Left renal pelvis (tissue), 4 donors: ENCODE measurements around the gene INSR. TPM values are rescaled to one million over a fixed set of nuclear protein-coding genes. Genes with fewer than 3 reads are reported as not detected.
"Not testable (repeated sequence)": the region's sequence is repeated elsewhere in the genome, so short reads cannot be mapped to it uniquely, and the experiment has no call there.

ENCODE experiments used
- DNase-seq, 4 donors: peaks; one replicate each; pipeline ENCODE4 v3.0.0-alpha.2; 2013; ENCODE audit warnings: low read depth in 4 of 4, low spot score in 3 of 4
- polyA plus RNA-seq, 4 donors: library from polyadenylated mRNA; unstranded; fragments of 120-200 nt; gene quantifications; one replicate each; pipeline ENCODE4 v1.2.1, GENCODE V29; 2013; ENCODE audit not compliant: insufficient read length in 4 of 4

INSR gene
- polyA plus RNA-seq, 4 donors: 22.7 to 31.1 (median 25.8) TPM

DNA sequence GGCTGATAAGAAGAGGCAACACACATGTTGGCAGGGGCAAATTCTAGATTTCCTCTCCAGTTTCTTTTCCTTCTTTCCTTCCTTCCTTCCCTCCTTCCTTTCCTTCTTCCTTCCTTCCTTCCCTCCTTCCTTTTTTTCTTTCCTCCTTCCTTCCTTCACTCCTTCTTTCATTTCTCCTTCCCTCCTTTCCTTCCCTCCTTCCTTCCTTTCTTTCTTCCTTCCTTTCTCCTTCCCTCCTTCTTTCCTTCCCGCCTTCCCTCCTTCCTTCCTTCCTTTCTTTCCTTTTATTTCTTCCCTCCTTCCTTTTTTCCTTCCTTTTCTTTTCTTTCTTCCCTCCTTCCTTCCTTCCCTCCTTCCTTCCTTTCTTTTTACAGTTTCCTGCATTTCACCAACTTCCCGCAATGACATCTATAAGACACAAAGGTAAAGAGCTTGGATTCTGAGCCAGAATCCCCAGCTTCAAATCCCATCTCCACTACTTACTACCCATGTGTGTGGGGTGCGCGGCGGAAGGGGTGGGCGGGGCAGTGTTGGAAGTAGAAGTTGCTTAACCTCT lies 35.3 kb downstream of the INSR start:
- DNase-seq: no peak

DNA sequence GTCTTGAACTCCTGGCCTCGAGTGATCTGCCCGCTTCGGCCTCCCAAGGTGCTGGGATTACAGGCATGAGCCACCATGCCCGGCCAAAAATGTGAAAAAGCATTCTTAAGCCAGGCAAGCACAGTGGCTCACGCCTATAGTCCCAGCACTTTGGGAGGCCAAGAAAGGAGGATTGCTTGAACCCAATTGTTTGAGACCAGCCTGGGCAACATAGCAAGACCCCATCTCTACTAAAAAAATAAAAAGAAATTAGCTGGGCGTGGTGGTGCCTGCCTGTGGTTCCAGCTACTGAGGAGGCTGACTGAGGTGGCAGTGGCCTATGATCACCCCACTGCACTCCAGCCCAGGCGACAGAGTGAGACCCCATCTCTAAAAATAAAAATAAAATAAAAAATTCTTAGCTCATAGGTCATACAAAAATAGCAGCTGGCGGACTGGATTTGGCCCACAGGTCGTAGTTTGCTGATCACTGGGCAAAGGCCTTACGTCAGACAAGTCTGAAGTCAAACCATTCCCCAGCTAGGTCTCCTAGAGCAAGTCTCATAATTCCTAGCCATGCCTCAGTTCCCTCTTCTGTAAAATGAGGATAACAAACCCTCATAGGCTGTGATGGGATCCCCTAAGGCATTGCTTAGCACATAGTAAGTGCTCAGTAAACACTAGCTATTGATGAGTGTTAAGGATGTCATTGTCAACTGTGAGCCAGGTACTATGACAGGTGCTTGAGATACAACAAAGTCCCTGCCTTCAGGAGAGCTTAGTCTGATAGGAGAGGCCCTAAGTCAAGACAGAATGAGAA lies 36.0 kb downstream of the INSR start:
- no peak for DNase-seq

DNA sequence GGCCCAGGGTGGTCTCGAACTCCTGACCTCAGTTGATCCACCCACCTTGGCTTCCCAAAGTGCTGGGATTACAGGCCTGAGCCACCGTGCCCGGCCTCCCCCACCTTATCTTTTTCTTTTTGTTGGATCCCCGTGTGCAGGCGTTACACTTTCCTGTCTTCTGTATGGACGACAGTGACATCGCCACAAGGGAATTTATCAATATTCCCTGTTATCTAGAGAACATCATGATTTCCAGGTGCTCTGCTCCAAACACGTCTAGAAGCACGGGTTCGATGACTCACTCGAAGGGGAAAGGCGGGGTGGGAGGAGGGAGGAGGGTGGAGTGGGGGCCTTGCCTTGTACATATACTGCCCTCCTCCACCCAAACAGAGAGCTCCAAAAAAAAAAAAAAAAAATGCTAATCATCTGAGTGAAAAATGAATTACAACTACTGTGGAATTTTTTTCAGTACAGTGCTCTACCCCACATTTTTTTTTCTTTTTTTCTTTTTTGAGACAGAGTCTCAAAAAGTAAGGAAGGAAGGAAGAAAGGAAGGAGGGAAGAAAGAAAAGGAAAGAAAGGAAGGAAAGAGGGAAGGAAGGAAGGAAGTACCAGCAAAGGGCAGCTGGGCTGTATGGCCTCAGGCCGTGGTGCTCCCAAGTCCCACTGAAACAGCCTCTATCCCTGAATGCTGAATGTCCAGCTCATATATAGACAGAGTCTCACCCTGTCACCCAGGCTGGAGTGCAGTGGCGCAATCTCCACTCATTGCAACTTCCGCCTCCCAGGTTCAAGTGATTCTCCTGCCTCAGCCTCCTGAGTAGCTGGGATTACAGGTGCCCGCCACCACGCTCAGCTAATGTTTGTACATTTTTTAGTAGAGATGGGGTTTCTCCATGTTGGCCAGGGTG lies 36.8 kb downstream of the INSR start:
- DNase-seq: no peak

DNA sequence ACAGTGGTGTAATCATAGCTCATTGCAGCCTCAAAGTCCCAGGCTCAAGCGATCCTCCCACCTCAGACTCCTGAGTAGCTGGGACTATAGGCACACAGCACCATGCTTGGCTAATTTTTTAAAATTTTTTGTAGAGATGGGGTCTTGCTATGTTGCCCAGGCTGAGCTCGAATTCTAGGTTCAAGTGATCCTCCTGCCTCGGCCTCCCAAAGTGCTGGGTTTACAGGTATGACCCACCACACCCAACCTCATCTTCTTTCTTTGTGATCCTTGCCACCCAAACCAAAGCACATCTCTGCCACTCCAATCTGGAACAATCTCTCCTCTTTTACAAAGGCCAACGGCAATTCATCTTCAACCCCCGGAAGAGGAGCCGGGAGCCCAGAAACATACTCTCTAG lies 38.6 kb downstream of the INSR start:
- no peak for DNase-seq

DNA sequence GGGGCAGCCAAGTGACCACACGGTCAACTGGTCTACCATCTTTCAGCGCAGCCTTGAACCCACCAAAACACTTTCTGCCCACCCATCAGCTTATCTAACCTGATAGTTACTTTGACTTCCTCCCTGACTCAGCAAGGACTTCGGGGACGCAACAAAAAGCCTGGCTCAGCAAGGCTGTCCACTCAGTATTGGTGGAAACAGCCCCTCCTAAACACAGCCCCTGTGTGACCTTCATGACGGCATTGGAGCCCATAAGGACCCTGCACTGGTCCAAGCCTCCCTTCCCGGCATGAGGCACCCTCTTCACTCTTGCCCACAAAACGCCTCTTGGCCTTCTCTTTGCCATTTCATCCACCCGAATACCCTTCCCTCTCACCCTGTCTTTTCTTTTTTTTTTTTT lies 39.1 kb downstream of the INSR start:
- no peak for DNase-seq

DNA sequence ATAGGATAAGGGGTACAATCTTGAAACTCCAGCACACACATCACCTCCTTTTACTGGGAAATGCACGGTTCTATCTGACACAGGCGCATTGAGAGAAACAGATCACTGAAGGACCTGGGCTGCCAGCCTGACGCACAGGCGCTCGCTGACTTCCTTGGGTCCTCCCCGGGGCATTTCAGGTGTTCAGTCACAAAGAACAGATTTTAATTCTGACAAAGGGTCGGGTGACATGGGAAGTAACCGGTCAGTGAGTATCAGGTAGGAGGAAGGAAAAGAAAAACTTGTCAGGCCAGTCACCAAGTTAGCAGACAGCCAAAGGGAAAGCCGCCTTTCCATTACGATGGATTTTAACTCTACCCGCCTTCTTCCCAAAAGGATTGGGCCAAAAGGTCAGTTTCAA lies 39.6 kb downstream of the INSR start:
- DNase-seq: peak in 2 of 4 donors; percentile 16 to 42

DNA sequence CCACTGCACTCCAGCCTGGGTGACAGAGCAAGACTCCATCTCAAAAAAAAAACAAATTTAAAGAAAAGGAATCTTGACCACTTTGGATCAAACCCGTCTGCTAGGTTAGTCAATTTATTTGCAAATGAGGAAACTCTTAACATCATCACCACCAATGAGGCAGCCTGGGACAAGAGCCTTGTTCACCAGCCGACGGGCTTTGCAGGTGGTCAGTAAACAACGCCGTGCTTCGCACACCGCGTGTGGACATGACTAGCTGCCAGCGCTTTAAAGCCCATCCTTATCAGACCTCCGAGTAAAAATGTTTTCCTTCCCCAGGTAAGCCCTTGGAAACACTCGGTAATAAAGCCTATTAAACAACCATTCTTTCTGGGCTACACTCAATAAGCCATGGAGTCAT lies 41.9 kb downstream of the INSR start:
- no peak for DNase-seq

DNA sequence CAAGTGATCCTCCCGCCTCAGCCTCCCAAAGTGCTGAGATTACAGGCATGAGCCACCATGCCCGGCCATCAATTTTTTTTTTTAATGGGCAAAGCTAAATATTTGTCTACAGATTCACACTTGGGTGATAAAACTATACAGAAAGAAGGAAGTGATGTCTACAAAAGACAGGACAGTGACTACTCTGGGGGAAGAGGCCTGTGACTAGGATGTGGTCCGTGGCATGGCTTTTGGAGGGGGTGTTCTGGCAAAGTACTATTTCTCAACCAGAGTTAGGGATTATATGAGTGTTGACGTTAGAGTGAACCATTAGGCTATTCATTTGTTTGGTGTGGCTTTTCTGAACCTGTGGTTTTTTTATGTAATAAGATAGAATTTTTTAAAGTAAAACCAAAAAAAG lies 42.7 kb downstream of the INSR start:
- DNase-seq: no peak

DNA sequence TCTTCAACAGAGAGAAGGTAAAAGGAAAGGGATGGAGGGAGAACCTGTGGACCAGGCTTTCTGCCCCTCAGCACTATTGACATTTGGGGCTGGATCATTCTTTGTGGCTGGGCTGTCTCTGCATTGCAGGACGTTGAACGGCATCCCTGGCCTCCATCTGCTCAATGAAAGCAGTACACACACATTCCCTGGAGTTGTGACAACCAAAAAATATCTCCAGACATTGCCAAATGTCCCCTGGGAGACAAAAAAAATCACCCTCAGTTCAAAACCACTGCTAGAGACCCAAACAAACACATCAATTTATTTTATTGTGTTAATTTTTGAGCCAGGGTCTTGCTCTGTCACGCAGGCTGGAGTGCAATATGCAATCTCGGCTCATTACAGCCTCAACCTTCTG lies 43.3 kb downstream of the INSR start:
- DNase-seq: no peak

DNA sequence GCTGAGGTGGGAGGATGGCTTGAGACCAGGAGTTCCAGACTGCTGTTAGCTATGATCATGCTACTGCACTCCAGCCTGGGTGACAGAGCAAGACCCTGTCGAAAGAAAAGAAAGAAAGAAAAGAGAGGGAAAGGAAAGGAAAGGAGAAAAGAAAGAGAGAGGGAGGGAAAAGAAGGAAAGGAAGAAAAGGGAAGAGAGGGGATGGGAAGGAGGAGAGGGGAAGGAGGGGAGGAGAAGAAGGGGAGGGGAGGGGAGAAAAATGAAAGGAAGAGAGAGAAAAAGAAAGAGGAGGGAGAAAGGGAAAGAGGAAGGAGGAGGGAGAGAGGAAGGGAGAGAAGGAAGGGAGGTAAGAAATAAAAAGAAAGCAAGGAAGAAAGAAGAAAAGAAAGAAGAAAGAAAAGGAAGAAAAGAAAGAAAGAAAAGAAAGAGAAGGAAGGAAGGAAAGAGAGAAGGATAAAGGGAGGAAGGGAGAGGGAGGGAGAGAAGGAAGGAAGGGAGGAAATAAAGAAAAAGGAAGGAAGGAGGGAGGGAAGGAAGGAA lies 44.1 kb downstream of the INSR start:
- DNase-seq: no peak

DNA sequence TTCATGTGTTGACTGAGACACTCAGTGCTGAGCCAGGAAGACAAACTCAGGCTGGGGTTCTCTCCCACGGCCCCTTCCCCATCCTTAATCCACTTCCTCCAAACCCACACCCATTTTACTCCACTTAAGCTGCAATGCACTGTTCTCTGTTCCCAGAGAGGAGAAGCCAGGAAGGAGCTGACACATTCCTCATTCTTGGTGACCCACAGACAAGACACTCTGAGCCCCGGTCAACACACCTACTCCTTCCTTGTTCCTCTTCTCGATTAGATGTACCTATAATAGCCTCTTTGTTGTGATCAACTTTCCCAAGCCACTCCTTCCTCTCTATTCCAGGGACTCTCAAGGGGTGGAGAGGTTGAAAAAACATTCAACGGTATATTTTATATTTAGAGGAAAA lies 47.1 kb downstream of the INSR start:
- no peak for DNase-seq

DNA sequence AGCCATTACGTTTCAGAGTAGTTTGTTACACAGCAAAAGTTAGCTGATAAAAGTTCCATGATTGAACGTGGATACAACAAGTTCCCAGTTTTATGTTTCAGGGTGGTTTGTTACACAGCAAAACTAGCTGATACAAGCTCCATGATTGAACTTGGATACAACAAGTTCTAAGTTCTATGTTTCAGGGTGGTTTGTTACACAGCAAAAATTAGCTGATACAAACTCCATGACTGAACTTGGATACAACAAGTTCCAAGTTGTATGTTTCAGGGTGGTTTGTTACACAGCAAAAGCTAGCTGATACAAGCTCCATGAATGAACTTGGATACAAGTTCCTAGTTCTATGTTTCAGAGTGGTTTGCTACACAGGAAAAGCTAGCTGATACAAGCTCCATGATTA lies 47.6 kb downstream of the INSR start:
- DNase-seq: no peak

DNA sequence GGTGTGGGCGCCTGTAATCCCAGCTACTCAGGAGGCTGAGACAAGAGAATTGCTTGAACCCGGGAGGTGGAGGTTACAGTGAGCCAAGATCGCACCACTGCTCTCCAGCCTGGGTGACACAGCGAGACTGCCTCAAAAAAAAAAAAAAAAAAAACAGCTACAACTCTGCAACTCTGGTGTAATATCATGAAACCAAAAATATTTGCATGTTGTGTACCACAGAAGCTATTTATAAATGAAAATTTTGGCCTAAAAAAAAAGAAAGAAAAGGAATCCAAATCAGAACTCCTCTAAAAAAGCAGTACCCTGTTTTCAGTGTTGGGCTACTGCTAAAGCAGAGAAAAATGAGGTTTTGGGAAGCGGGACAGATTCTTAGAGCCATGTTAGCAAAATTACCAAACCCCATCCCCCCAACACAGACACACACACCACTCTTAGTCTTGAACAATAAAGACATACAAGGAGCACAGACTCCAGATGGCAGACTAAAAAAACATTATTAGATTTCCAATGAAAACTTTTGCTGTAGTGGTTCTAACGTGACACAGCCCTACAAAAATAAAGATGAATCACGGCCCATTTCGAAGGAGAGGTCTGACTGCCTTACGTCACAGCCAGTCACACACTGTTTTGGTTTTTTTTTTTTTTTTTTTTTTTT lies 51.5 kb downstream of the INSR start:
- no peak for DNase-seq

DNA sequence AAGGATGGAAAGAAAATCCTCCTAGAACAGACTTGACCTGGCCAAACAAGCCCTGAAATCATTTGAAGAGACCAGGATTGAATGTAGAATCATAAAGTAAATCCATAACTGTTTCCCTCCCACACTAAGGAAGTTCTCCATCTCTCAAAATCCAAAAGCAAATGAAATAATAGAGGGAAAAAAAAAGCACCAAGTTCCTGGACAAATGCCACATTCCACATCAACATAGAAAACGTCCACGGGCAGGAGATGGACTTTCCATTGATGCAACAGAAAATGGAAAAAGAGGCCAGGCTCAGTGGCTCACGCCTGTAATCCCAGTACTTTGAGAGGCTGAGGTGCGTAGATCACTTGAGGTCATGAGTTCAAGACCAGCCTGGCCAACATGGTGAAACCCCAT lies 56.2 kb downstream of the INSR start:
- no peak for DNase-seq

DNA sequence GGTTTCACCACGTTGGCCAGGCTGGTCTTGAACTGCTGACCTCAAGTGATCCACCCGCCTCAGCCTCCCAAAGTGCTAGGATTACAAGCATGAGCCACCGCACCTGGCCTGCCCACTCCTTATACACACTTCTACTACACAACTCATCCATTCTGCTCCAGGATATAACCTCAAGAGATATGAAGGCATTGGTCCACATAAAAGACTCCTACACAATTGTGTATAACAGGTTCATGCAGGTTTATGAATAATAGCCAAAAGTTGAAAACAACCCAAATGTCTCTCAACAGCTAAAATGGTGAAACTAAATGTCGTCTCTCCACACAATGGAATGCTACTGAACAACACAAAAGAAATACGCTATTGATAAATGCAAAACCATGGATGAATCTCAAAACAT lies 58.1 kb downstream of the INSR start:
- no peak for DNase-seq

DNA sequence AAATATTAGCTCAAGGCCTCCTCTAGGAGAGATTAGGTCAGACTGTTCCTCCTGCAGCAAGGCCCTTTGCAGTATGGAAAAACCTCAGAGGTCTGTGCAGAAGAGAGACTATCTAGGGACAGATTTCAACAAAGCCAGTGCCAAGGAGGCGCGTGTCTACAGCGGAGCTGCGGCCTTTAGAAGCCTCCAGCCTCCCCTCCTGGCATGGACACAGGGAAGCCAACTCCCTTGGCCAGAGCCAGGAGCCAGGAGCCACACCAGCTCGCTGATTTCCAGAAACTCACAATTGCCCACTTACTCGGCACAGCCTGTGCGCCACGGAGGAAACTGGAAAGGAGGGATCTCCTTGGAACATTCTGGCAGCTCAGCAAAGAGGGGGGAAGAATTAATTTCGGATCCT lies 63.4 kb downstream of the INSR start:
- DNase-seq: no peak

DNA sequence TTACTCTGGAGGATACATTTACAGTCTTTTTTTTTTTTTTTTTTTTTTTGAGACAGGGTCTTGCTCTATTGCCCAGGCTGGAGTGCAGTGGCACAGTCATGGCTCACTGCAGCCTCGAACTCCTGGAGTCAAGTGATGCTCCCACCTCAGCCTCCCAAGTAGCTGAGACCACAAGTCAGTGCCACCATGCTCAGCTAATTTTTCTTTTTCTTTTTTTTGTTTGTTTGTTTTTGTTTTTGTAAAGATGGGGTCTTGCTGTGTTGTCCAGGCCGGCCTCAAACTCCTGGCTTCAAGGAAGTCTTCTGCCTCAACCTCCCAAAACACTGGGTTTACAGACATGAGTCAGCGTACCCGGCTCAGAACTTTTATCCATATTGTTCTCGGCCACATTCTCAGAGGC lies 64.5 kb downstream of the INSR start:
- no peak for DNase-seq

DNA sequence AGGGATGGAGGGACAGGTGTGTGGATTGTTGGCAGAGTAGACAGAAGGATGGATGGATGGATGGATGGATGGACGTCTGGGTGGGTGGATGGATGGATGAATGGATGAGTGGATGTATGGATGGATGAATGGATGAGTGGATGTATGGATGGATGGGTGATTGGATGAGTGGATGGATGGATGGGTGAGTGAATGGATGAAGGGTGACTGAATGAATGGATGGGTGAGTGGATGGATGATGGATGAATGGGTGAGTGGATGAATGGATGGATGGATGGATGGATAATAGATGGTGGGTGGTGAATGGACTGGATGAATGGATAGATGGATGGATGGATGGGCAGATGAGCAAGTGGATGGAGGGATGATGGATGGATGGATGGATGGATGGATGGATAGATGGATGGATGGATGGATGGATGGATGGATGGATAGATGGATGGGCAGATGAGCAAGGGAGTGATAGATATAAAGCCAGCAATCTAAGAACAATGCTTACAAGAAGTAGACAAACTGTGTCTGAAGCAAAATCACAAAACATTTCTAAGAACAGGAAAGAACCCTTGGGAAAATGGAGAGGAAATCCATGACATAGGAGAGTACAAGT lies 65.2 kb downstream of the INSR start:
- DNase-seq: no peak

DNA sequence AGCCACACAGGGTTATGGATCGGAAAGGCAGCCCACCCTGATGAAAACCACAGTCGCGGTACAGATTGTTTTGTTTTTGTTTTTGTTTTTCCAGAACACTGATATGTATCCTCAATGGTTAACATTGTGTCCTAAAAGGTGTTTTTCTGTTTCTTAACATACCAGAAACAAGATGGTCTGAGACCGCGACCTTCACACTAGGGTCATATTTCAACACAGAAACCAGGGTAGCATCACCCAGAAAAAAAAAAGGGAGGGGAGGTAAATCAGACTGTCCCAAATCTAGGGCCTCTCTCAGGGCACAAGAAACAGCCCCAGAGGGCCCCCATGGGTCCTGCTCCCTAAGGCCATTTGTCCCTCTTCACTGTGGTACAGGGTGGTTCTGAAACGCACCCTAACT lies 66.5 kb downstream of the INSR start:
- DNase-seq: no peak

DNA sequence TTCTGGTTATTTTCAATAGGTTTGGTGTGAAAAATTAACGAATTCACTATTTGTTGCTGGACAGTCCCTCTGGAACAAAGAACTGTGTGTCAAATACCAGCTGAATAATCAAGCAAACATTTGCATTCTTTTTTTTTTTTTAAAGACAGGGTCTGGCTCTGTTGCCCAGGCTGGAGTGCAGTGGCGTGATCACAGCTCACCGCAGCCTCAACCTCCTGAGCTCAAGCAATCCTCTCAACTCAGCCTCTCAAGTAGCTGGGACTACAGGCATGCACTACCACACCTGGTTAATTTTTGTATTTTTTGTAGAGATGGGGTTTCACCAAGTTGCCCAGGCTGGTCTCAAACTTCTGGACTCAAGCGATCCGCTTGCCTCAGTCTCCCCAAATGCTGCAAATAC lies 67.1 kb downstream of the INSR start:
- DNase-seq: not testable (repeated sequence)
